ENCODE data around the gene DACH1. TPM values are rescaled to one million over a fixed set of nuclear protein-coding genes. Genes with fewer than 3 reads are reported as not detected.

Gene DACH1
- total and polyA plus RNA-seq, 2 donors (not counting 3 experiments of a cell fraction or from before 2014, with no cell fraction given), result 8.6 to 28.3 TPM

DNA sequence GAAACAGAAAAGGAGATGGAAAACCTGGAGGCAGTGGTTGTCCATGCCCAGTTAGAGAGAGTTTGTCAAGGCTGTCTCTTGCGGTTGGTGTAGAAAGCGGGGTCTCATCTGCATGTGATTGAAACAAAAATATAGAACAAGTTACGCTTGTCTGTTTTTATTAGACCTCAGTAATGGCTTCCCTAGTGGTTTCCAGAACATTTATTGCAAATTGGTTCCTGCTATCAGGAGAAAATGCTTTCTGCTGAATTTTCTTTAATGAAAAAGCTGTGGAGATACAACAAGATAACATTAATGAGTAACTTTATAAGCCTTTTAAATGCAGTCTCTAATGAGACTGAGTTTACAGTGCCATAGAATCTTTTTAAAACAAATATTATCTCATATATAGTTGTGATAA lies 378.0 kb downstream of the DACH1 start:
- no peaks in the 10 kb centered on the region for H3K27me3 ChIP-seq (ENCODE audit: control insufficient read depth in 2 of 2, insufficient read depth in 2 of 2, low read length in 2 of 2)
- H3K9me1 ChIP-seq (replicated peaks; ENCODE audit: control insufficient read depth, extremely low read depth, insufficient read depth, low read length), result no peaks in the 10 kb centered on the region
- intact Hi-C loops (cut with micrococcal nuclease) (no loop called here), dilution Hi-C loops (cut with MboI; ENCODE audit: extremely low pct_ligation_motif_present, low sequenced_read_pairs) (no loop called here)
- H4K20me1 ChIP-seq (replicated peaks; ENCODE audit: control insufficient read depth, extremely low read depth, insufficient read depth, low read length), result no peaks in the 10 kb centered on the region
- H3K4me2 ChIP-seq (ENCODE audit: insufficient read depth, low read length), result no peak overlapping the region
- H3K79me2 ChIP-seq (ENCODE audit: control insufficient read depth, insufficient read depth, low read length), result no peaks in the 10 kb centered on the region
- TF ChIP-seq MYC (IDR thresholded peaks at IDR 0.05; ENCODE audit: low read depth, low read length), result no peak
- no peak for TF ChIP-seq FOS (IDR thresholded peaks at IDR 0.05; ENCODE audit: borderline replicate concordance, insufficient read depth, low read length)
- TF ChIP-seq JUN (IDR thresholded peaks at IDR 0.05; ENCODE audit: borderline replicate concordance, insufficient read depth, insufficient read length, low read depth), result no peak
- TF ChIP-seq POLR2AphosphoS5 (IDR thresholded peaks at IDR 0.05; ENCODE audit: insufficient read depth, low read depth, low read length), result no peak
- TF ChIP-seq, protein P1, sequence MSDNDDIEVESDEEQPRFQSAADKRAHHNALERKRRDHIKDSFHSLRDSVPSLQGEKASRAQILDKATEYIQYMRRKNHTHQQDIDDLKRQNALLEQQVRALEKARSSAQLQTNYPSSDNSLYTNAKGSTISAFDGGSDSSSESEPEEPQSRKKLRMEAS (IDR thresholded peaks at IDR 0.05; ENCODE audit: insufficient read depth, insufficient read length), result no peak
- TF ChIP-seq, protein P2, sequence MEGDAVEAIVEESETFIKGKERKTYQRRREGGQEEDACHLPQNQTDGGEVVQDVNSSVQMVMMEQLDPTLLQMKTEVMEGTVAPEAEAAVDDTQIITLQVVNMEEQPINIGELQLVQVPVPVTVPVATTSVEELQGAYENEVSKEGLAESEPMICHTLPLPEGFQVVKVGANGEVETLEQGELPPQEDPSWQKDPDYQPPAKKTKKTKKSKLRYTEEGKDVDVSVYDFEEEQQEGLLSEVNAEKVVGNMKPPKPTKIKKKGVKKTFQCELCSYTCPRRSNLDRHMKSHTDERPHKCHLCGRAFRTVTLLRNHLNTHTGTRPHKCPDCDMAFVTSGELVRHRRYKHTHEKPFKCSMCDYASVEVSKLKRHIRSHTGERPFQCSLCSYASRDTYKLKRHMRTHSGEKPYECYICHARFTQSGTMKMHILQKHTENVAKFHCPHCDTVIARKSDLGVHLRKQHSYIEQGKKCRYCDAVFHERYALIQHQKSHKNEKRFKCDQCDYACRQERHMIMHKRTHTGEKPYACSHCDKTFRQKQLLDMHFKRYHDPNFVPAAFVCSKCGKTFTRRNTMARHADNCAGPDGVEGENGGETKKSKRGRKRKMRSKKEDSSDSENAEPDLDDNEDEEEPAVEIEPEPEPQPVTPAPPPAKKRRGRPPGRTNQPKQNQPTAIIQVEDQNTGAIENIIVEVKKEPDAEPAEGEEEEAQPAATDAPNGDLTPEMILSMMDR (IDR thresholded peaks at IDR 0.05; ENCODE audit: extremely low read depth in 1 of 2, insufficient read depth in 1 of 2, low read depth in 1 of 2, low read length in 2 of 2), result no peak
- no peak for TF ChIP-seq EZH2 (IDR thresholded peaks at IDR 0.05; ENCODE audit: borderline replicate concordance, low read depth, low read length, severe bottlenecking)
- no peak for TF ChIP-seq POLR2A (IDR thresholded peaks at IDR 0.05; ENCODE audit: low read depth, low read length)
- TF ChIP-seq GATA2 (IDR thresholded peaks at IDR 0.05; ENCODE audit: insufficient read depth, insufficient read length, low read depth, low read length), result no peak
- ChIA-PET POLR2A (no interaction called here), CTCF (interaction anchor here (0.9 kb wide), 1 partner anchor 9 kb away, joined by 3 read pairs; no protein-coding TSS in a partner anchor)
- no peaks in the 10 kb centered on the region for H3K9me3 ChIP-seq (replicated peaks; ENCODE audit: control insufficient read depth, insufficient read depth, low read length)
- H3K4me1 ChIP-seq (ENCODE audit: control insufficient read depth, extremely low read depth, insufficient read depth, low read length), result peaks cover 5% of the 10 kb centered on the region
- no peak for FAIRE-seq
- DNase-seq (ENCODE audit: low read depth, low spot score), result no peak
- no peak overlapping the region for H3K27ac ChIP-seq (ENCODE audit: insufficient read depth, low read depth, low read length)
- H3K9ac ChIP-seq (replicated peaks; ENCODE audit: extremely low read depth, insufficient read depth, low read length), result no peak overlapping the region
- H3K4me3 ChIP-seq (replicated peaks in 1 of 3; ENCODE audit: insufficient read depth in 1 of 3, low read depth in 1 of 3, low read length in 3 of 3), result no peak overlapping the region
- H3K36me3 ChIP-seq (ENCODE audit: control insufficient read depth in 2 of 2, extremely low read depth in 1 of 2, insufficient read depth in 2 of 2, low read length in 2 of 2), result no peaks in the 10 kb centered on the region
- BruUV-seq (replicated peaks), result no TSS peak
- no peak overlapping the region for H2AFZ ChIP-seq (ENCODE audit: low read depth, low read length)

Data from endothelial cell of umbilical vein (primary cell).